ENCODE measurements around the gene NCAM2. TPM values are rescaled to one million over a fixed set of nuclear protein-coding genes. Genes with fewer than 3 reads are reported as not detected.

The NCAM2 gene
- total RNA-seq, 1 experiment from 2014 or later: 4.8 TPM

DNA sequence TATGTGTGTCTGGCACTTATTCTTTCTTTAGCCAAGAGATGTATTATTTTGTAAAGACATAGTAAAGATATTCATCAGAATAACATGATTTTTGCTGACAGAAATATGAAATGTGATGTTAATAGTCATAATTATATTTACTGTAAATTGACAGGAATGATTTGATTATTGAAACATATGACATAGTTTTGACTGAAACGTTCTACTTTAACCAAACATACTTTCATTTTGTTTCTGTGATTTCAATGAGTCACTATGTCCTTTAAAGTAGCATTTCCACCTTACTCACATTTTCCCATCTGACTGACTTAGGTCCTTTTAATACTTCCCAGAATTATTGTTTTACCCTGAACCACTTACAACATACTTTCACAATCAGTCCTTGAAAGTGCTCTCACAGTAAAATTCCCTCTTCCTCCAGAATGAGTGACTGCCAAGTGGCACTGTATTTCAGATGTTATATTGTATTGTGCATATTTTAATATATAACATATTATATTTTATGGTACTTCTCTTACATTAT lies 437.9 kb downstream of the NCAM2 start:
- no peak for DNase-seq (ENCODE audit: low spot score)

DNA sequence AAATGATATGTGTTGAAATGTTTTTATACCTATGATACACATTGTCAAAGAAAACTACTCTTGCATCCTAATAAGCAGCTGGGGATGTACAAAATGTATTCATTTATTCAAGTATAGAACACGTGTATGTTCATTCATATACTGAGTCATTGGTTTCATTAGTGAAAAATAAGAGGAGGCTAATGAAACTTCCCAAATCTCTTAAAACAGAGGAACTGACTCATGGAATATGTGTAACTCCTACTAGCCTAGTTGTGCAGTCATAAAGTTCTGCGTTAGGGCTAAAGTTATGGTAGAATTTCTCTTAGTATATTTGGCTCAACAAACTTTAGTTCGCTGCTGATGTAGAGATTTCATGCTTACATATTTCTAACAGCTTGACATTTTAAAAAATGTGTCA lies 441.6 kb downstream of the NCAM2 start:
- no peak for DNase-seq (ENCODE audit: low spot score)

DNA sequence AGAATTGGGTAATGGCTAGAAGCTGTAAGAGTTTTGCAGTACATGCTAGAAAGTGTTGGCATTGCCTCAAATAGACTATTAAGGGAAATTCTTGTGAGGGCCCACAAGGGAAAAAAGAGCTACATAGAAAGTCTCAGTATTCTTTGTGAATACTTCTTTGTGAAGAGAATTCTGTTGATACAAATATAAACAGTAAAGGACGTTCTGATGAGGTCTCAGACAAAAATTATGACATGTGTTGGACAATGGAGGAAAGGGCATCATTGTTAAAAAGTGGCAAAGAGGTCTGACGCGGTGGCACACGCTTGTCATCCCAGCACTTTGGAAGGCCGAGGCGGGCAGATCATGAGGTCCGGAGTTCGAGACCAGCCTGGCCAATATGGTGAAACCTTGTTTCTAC lies 458.9 kb downstream of the NCAM2 start:
- no peak for DNase-seq (ENCODE audit: low spot score)

DNA sequence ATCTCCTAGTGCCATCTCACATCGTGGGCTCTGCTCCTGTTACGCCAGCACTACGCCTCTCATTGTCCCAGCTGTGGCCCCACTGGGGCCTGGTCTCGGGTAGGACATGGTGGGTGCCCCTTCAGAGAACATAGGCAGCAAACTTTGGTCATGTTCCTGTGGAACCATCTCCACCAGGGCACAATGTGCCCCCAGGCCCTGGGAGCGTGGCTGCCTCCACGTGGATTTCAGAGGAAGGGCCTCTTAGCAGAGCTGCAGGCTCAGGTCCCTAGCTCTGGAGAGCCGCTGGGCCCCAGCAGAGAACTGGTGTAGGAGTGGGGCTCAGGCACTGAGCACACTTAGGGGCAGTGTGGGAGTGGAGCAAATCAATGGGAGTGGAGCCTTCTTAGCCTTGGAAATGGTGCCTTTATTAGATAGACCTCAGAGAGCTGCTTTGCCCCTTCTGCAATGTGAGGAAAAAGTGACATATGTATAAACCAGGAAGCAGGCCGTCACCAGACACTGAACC lies 460.0 kb downstream of the NCAM2 start:
- no peak for DNase-seq (ENCODE audit: low spot score)

DNA sequence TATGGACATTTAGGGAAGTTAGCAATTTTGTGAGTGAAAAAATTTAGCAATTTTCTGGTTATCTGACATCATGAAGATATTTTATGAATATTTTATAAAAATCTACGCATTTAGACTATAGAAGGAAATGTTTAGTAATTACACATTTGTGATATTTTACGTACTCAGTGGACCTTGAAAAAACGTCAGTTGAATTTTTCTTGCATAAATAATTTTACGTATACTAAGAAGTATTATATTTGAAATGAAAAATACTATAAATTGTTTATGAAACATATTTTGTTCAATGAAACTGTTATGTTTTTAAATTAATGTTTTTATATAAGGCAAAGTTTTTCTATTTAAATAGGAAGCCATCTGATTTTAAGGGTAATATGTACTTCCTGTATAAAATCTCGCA lies 462.8 kb downstream of the NCAM2 start:
- no peak for DNase-seq (ENCODE audit: low spot score)

DNA sequence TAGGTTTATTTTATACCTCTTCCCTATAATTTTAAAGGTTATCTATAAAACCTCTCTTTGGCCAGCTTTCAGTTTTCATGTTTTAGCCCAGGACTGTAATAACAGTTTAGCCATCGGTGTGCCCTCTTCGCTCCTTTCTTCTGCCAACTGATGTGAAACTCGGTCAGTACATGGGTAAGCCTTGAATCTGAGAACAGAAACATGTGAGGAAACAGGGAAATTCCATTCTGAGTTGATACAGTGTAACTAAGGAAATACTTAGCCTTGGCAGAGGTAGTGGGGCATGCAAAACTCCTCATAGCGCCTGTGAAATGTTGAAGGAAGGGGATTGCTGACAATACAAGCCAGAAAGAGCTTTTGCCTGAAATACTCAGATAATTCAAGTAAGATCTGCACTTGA lies 465.2 kb downstream of the NCAM2 start:
- no peak for DNase-seq (ENCODE audit: low spot score)

DNA sequence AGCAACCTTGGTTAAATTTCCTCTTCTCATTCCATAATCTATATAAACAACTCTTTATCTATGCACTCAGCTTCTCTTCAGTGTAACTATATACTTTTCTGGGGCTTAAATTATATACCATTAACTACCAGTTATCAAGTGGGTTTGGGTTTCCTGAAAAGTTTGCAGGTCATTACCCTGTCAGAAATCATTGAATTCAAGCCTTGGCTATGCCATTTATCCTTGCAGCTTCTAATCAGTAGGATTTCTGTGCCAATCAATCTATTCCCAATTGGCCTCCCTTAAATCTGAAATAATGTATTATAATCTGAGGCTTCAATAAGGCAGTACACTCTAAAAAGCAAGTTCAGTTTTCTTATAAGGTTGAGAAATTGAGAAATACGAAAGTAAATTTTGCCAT lies 466.5 kb downstream of the NCAM2 start:
- no peak for DNase-seq (ENCODE audit: low spot score)

DNA sequence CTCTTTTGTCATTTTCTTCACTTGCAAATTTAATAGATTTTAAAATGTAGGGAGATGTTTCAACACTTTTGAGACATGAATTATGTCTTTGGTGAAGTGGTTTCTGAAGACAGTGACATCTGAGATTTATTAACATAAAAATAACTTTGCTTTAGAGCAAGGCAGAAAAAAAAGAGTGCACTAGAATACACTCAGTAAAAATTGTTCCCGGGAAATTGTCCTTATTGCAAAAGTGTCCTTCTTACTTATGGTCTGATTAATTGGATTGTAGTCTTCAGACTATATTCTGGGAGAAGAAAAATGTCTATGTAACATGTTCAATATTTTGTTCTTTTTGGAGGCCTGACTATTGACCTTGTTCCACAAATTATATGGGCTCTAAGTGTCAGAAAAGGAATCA lies 468.5 kb downstream of the NCAM2 start:
- no peak for DNase-seq (ENCODE audit: low spot score)

DNA sequence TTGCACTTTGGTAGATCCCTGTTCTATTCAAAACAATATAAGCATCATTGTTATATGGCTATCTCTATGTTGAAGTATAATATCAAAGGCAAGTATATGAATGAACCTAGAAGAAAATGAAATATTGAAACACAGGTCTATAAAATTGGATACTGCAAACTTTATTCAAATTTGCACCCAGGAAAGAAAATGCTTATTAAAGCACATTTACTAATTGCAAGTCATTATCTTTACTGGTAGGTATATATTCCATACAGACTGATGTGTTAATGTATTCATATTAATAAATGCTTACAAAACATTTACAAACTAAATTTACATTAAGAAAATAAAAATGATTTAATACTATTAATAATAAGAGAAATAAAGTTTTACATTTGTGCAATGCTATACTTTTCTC lies 469.8 kb downstream of the NCAM2 start:
- no peak for DNase-seq (ENCODE audit: low spot score)

DNA sequence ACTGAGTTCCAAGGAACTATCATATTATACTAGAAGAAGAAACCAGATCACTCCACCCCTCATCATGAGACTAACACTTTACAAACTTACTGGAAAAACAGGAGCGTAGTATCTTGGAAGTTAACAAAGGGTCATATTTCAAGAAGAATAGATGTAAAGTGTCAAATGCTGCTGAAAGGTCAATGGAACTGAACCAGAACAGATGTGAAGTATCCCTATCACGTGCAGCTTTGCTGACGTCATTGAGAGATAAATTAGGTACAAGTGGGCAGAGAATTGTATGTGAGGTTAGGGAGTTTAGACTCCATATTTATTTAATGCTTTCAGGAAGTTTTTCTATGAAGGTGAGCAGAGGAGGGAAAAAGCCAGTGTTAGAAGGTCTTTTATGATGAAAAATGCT lies 483.0 kb downstream of the NCAM2 start:
- no peak for DNase-seq (ENCODE audit: low spot score)

DNA sequence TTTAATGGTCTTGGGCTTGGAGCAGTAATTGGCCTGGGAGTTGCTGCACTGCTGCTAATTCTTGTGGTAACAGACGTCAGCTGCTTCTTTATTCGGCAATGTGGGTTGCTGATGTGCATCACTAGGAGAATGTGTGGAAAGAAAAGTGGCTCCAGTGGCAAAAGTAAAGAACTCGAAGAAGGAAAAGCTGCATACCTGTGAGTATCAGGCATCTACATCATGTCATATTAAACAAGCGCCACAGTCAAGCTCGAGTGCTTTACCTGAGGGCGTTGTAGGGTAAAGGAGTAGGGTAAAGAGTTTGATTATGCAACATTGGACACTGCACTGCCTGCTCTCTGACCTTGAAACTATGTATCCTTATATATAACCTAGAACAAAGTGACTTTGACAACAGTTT lies 510.6 kb downstream of the NCAM2 start:
- no peak for DNase-seq (ENCODE audit: low spot score)

DNA sequence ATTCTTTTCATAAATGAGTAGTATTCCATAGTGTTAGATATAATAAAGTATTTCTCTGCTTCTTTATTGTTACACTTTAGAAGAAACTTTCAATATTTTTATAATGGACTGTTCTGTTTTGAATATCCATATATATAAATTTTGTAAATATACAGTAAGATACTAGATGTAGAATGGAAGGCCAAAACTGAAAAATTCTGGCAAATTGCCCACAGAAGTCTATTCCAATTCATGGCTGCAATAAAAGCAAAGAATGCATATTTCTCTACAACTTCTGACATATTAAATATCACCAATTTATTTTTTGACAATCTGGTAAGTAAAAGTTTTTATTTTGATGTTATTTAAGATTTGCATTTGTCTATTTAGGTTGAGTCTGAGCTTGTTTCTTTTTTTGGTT lies 532.5 kb downstream of the NCAM2 start:
- DNase-seq (ENCODE audit: low spot score): no peak

DNA sequence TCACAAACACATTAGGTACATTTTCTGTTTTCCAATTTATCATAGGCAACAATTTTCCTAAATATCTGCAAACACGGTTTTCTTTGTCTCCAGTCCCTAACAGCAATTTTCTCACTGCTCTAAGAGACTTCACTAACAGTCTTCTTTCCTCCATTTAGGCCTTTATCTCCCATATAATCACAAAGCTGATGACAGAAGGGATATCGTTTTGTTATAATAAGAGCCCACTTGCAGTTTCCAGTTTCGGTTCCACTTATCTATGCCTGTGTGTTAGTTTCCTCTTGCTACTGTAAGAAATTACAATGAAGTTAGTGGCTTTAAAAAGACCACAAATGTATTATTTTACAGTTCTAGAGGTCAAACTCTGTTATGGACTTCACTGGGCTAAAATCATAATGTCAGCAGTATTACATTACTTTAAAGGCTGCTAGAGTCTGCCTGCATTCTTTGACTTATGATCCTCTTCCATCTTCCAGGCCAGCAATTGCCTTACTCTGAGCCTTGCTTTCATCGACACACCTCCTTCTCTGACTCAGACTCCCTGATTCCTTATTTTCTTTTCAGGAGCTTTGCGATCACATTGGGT lies 549.3 kb downstream of the NCAM2 start:
- no peak for DNase-seq (ENCODE audit: low spot score)

DNA sequence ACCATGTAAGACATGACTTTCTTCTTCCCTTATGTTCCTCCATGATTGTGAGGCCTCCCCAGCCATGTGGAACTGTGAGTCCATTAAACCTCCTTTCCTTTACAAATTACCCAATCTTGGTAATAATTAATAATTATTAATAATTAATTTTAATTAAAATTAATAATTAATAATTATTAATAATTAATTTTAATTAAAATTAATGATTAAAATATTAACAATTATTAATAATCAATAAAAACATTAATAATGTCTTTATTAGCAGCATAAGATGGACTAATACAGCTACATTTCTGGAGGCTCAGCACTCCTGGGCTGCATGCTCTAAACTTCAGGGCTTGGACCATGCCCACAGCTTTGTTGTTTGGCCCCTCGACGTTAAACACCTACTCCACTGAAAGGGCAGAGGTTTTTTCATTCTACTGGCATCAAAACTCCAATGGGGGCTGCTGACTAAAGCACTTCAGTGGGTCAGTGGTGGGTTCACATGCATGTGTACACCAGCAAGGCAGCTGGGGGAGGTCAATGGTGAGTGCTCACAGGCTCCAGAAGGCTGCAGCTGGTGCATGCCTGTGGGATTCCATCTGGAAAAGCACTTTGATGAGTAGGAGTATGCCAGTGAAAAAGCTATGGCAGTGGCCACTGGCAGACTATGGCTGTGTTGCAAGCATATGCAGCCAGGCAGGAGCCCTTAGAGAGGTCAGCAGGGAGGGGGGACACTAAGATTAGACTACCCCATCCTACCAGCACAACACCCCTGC lies 561.3 kb downstream of the NCAM2 start:
- no peak for DNase-seq (ENCODE audit: low spot score)
